SU-DHL-6 (cell line): ENCODE measurements around the gene UTP14C.

Experiments used
- H2AFZ ChIP-seq: fragments of 200-600 bp; sonication (generic); 2 replicates; pipeline ENCODE4 v1.6.1; 2014; ENCODE audit warnings: low read depth, mild to moderate bottlenecking, moderate library complexity, mixed read lengths, antibody characterized with exemption, low read length; ENCODE audit not compliant: severe bottlenecking
- H3F3A ChIP-seq: fragments of 200-600 bp; shearing (Covaris generic); 2 replicates; pipeline ENCODE4 v1.6.0; 2016; ENCODE audit warnings: antibody characterized with exemption, mild to moderate bottlenecking; ENCODE audit not compliant: insufficient read depth
- H3K27ac ChIP-seq: fragments of 200-600 bp; sonication (generic); 2 replicates; pipeline ENCODE4 v1.5.1; 2016; ENCODE audit warnings: low read depth, mild to moderate bottlenecking, low read length, moderate library complexity, mixed read lengths
- H3K27me3 ChIP-seq: fragments of 200-600 bp; sonication (generic), shearing (Covaris generic); 2 replicates; pipeline ENCODE4 v1.6.0; 2014; ENCODE audit warnings: mild to moderate bottlenecking, low read length
- H3K36me3 ChIP-seq: fragments of 200-600 bp; sonication (generic); 2 replicates; pipeline ENCODE4 v1.6.1; 2014; ENCODE audit warnings: mild to moderate bottlenecking, low read length, mixed read lengths
- H3K4me2 ChIP-seq: fragments of 300-600, 200-600 bp; shearing (Covaris generic), sonication (generic); 2 replicates; pipeline ENCODE4 v1.6.0; 2014; ENCODE audit warnings: low read length, low read depth, mild to moderate bottlenecking; ENCODE audit not compliant: poor library complexity, severe bottlenecking
- H3K4me3 ChIP-seq: fragments of 200-600 bp; sonication (generic); 2 replicates; pipeline ENCODE4 v1.5.1; 2014; ENCODE audit warnings: antibody characterized with exemption, low read length, mild to moderate bottlenecking, mixed read lengths; ENCODE audit not compliant: insufficient read depth, poor library complexity, severe bottlenecking
- H3K79me2 ChIP-seq: fragments of 200-600 bp; sonication (generic); 2 replicates; pipeline ENCODE4 v1.6.1; 2014; ENCODE audit warnings: mild to moderate bottlenecking, low read length, moderate library complexity; ENCODE audit not compliant: insufficient read depth
- H3K9ac ChIP-seq: fragments of 200-600 bp; sonication (generic); 2 replicates; pipeline ENCODE4 v1.7.0; 2014; ENCODE audit warnings: mild to moderate bottlenecking, low read length
- H3K9me2 ChIP-seq: fragments of 200-600 bp; sonication (generic); replicated peaks from 2 replicates; pipeline ENCODE4 v1.6.1; 2014; ENCODE audit warnings: low read length; ENCODE audit not compliant: insufficient read depth
- H3K9me3 ChIP-seq: fragments of 200-600 bp; sonication (generic); 2 replicates; pipeline ENCODE4 v1.6.1; 2014; ENCODE audit warnings: low read length, mixed read lengths; ENCODE audit not compliant: insufficient read depth
- H4K20me1 ChIP-seq: fragments of 200-600 bp; sonication (generic); 2 replicates; pipeline ENCODE4 v1.6.1; 2014; ENCODE audit warnings: low read depth, mild to moderate bottlenecking, antibody characterized with exemption, low read length, moderate library complexity, mixed read lengths
- EZH2phosphoT487 ChIP-seq: fragments of 200-600 bp; sonication (generic), shearing (Covaris generic); conservative IDR thresholded peaks from 2 replicates; pipeline ENCODE4 v1.6.1; 2018; ENCODE audit warnings: mild to moderate bottlenecking, antibody characterized with exemption, low read length, moderate library complexity, mixed read lengths
- TF ChIP-seq, protein P1 (sequence below): fragments of 200-600 bp; sonication (generic); IDR thresholded peaks from one replicate; pipeline ENCODE4 v1.5.1; 2017; ENCODE audit warnings: antibody characterized with exemption, mild to moderate bottlenecking, low read length, moderate library complexity; ENCODE audit not compliant: insufficient read depth, poor library complexity, severe bottlenecking

The UTP14C gene

DNA sequence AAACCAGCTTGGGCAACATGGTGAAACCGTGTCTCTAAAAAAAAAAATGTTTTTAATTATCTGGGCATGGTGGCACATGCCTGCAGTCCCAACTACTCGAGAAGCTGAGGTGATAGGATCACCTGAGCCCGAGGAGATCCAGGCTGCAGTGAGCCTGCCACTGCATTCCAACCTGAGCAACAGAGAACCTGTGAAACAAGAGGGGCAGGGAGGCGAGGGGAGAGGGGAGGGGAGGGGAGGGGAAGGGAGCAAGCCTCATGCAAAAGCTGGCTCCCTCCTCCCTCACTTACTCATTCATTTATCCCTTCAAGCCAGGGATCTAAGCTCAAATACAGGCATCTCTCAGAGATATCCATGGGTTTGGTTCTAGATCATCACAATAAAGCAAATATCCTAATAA is 22.1 kb upstream of the UTP14C start:
- Histone ChIP-seq H3K4me3 (no peak overlapping the region), H3K4me2 (no peak overlapping the region), H2AFZ (no peak overlapping the region), H3K79me2 (no peaks in the 10 kb centered on the region), H3K27me3 (no peaks in the 10 kb centered on the region), H4K20me1 (no peaks in the 10 kb centered on the region), H3K9me3 (no peaks in the 10 kb centered on the region), H3K9me2 (no peaks in the 10 kb centered on the region), H3K36me3 (no peaks in the 10 kb centered on the region), H3K9ac (no peak overlapping the region), H3K27ac (no peak overlapping the region), H3F3A (no peaks in the 10 kb centered on the region)
- no peak for TF ChIP-seq EZH2phosphoT487
- TF ChIP-seq, protein P1, sequence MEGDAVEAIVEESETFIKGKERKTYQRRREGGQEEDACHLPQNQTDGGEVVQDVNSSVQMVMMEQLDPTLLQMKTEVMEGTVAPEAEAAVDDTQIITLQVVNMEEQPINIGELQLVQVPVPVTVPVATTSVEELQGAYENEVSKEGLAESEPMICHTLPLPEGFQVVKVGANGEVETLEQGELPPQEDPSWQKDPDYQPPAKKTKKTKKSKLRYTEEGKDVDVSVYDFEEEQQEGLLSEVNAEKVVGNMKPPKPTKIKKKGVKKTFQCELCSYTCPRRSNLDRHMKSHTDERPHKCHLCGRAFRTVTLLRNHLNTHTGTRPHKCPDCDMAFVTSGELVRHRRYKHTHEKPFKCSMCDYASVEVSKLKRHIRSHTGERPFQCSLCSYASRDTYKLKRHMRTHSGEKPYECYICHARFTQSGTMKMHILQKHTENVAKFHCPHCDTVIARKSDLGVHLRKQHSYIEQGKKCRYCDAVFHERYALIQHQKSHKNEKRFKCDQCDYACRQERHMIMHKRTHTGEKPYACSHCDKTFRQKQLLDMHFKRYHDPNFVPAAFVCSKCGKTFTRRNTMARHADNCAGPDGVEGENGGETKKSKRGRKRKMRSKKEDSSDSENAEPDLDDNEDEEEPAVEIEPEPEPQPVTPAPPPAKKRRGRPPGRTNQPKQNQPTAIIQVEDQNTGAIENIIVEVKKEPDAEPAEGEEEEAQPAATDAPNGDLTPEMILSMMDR: no peak

DNA sequence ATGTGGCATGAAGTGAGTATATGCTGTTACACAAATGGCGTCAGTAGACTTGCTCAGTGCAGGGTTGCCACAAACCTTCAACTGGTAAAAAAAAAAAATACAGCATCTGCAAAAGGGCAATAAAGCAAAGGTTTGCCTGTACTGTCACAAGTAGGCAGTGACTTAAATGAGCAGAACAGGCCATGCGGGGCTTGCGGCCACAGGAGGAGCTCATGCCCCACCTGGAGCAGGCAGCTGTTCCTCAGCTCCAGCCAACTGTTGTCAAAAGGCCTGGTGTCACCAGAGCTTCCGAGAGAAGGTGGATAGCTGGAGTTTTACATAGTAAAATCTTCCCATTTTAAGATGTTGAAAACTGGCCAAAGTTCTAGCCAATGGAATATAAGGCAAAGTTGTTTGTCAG is 20.9 kb upstream of the UTP14C start:
- Histone ChIP-seq H3K79me2 (no peaks in the 10 kb centered on the region), H3K36me3 (no peaks in the 10 kb centered on the region), H3K9me2 (no peaks in the 10 kb centered on the region), H3K4me2 (no peak overlapping the region), H3K27ac (no peak overlapping the region), H3K4me3 (no peak overlapping the region), H3K9ac (no peak overlapping the region), H3F3A (no peaks in the 10 kb centered on the region), H2AFZ (no peak overlapping the region), H3K27me3 (no peaks in the 10 kb centered on the region), H4K20me1 (no peaks in the 10 kb centered on the region), H3K9me3 (no peaks in the 10 kb centered on the region)
- TF ChIP-seq EZH2phosphoT487: no peak
- TF ChIP-seq, protein P1: no peak

DNA sequence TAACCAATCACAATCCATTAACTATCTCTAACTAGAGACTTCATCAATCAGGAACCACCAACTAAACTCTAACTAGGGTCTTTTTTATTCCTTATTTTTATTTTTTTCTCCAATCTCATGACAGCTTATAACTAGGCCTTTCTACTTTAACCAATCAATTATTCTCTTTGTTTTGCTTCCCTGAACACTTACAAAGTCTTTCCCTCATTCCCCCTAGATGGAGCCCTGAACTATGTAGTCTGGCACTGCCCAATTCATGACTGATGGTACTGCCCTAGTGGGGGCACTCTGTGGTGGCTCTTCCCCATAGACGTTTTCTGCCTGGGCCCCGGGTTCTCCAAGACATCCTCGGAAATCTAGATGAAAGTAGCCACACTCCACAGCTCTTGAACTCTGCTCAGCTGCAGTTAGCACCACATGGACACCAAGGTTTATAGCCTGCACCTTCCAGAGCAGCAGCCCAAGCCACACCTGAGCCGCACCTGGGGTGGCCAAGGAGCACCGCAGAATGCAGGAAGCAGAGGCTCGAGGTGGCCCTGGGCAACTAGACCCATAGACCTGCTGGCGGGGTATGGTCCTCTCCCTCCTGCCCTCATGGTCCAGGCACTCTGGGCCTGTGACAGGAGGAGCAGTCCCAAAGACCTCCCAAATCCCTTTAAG is 19.9 kb upstream of the UTP14C start:
- no peak overlapping the region for H2AFZ ChIP-seq
- no peaks in the 10 kb centered on the region for H3K9me2 ChIP-seq
- TF ChIP-seq EZH2phosphoT487: no peak
- TF ChIP-seq, protein P1: no peak
- no peaks in the 10 kb centered on the region for H3K36me3 ChIP-seq
- no peaks in the 10 kb centered on the region for H4K20me1 ChIP-seq
- H3K79me2 ChIP-seq: no peaks in the 10 kb centered on the region
- H3K9ac ChIP-seq: no peak overlapping the region
- no peaks in the 10 kb centered on the region for H3K9me3 ChIP-seq
- H3K27me3 ChIP-seq: no peaks in the 10 kb centered on the region
- no peaks in the 10 kb centered on the region for H3F3A ChIP-seq
- H3K4me3 ChIP-seq: no peak overlapping the region
- no peak overlapping the region for H3K27ac ChIP-seq
- H3K4me2 ChIP-seq: no peak overlapping the region
